HL-60 (cell line): ENCODE results near the gene SLC35B3.

Source experiments
- POLR2AphosphoS5 ChIP-seq: IDR thresholded peaks from 2 replicates; pipeline ENCODE4 v1.6.1; 2012; ENCODE audit warnings: low read depth
- TF ChIP-seq, protein P1 (sequence below): IDR thresholded peaks from one replicate; pipeline ENCODE4 v1.5.1; 2011; ENCODE audit warnings: low read length, control low read depth, inconsistent platforms; ENCODE audit not compliant: insufficient read depth
- TF ChIP-seq, protein P2 (sequence below): IDR thresholded peaks from 2 replicates; pipeline ENCODE4 v1.6.1; 2012; ENCODE audit warnings: low read depth; ENCODE audit not compliant: insufficient replicate concordance

DNA sequence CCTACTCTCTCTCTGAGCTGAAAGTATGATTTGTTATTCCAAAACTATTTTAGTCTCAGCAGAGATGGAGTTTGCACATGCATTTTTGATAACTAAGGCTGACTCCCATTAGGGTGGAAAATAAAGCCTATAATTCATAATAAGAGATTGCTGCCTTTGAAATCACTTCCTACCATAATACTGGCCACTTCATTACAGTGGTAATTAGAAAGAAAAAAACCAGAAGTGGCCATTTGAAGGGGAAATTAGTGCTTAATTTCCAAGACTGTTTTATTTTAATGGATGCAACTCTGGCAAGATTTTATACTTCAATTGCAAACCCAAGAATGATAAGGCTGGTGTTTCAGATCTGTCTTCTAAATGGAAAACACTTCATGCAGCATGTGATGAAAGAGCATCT lies 43.4 kb downstream of the SLC35B3 start:
- TF ChIP-seq, protein P1, sequence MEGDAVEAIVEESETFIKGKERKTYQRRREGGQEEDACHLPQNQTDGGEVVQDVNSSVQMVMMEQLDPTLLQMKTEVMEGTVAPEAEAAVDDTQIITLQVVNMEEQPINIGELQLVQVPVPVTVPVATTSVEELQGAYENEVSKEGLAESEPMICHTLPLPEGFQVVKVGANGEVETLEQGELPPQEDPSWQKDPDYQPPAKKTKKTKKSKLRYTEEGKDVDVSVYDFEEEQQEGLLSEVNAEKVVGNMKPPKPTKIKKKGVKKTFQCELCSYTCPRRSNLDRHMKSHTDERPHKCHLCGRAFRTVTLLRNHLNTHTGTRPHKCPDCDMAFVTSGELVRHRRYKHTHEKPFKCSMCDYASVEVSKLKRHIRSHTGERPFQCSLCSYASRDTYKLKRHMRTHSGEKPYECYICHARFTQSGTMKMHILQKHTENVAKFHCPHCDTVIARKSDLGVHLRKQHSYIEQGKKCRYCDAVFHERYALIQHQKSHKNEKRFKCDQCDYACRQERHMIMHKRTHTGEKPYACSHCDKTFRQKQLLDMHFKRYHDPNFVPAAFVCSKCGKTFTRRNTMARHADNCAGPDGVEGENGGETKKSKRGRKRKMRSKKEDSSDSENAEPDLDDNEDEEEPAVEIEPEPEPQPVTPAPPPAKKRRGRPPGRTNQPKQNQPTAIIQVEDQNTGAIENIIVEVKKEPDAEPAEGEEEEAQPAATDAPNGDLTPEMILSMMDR: no peak
- TF ChIP-seq POLR2AphosphoS5: no peak
- TF ChIP-seq, protein P2, sequence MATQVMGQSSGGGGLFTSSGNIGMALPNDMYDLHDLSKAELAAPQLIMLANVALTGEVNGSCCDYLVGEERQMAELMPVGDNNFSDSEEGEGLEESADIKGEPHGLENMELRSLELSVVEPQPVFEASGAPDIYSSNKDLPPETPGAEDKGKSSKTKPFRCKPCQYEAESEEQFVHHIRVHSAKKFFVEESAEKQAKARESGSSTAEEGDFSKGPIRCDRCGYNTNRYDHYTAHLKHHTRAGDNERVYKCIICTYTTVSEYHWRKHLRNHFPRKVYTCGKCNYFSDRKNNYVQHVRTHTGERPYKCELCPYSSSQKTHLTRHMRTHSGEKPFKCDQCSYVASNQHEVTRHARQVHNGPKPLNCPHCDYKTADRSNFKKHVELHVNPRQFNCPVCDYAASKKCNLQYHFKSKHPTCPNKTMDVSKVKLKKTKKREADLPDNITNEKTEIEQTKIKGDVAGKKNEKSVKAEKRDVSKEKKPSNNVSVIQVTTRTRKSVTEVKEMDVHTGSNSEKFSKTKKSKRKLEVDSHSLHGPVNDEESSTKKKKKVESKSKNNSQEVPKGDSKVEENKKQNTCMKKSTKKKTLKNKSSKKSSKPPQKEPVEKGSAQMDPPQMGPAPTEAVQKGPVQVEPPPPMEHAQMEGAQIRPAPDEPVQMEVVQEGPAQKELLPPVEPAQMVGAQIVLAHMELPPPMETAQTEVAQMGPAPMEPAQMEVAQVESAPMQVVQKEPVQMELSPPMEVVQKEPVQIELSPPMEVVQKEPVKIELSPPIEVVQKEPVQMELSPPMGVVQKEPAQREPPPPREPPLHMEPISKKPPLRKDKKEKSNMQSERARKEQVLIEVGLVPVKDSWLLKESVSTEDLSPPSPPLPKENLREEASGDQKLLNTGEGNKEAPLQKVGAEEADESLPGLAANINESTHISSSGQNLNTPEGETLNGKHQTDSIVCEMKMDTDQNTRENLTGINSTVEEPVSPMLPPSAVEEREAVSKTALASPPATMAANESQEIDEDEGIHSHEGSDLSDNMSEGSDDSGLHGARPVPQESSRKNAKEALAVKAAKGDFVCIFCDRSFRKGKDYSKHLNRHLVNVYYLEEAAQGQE: no peak
